ENCODE data around the gene TPD52L1. TPM values are rescaled to one million over a fixed set of nuclear protein-coding genes. Genes with fewer than 3 reads are reported as not detected.
A peak's percentile ranks its signal among the peaks of the same experiment; 100 is the strongest.
"Not testable (repeated sequence)": the region's sequence is repeated elsewhere in the genome, so short reads cannot be mapped to it uniquely, and the experiment has no call there.

TPD52L1 gene
- total and polyA plus RNA-seq, 2 experiments from 2014 or later: 171 to 182 TPM

DNA sequence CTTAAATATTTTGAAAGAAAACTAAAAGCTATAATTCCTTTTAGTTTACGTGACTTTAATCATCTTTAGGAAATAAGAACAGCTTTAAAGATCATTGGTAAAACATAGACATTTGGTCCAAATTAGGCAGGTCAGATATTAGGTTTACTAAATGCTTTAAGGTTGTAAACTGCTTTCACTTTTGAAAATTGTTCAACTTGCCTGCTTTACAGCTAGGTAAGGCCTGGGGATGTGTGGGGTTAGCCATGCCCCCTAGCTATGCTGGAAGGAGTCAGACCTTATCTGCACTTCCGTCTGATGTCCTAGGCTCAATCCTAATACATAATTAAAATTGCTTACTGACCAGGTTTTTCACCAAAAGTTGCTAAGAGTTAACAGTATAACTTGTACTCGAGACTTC lies 30.5 kb upstream of the TPD52L1 start:
- no peaks in the 10 kb centered on the region for H3K27me3 ChIP-seq
- no peaks in the 10 kb centered on the region for H3K36me3 ChIP-seq (replicated peaks; ENCODE audit: insufficient read depth, low read depth)
- no peak for DNase-seq (ENCODE audit: low spot score)
- H3K4me2 ChIP-seq: no peak overlapping the region
- 77% methylated on average over 3 of the region's 3 CpGs for WGBS (ENCODE audit: low lambda C conversion rate, missing lambda C conversion rate)
- no peak overlapping the region for H3K4me3 ChIP-seq
- H3K9me2 ChIP-seq (replicated peaks; ENCODE audit: insufficient read depth): no peaks in the 10 kb centered on the region
- no peaks in the 10 kb centered on the region for H3K9me3 ChIP-seq (ENCODE audit: low read depth)
- H3K79me2 ChIP-seq: no peaks in the 10 kb centered on the region
- H3K27ac ChIP-seq: no peak overlapping the region
- TF ChIP-seq EZH2 (IDR thresholded peaks at IDR 0.05; ENCODE audit: borderline replicate concordance) (no peak), EZH2phosphoT487 (IDR thresholded peaks at IDR 0.05; ENCODE audit: low read depth, severe bottlenecking, unreplicated experiment) (no peak), CTCF (IDR thresholded peaks at IDR 0.05; ENCODE audit: poor library complexity) (no peak)
- no peak overlapping the region for H2AFZ ChIP-seq
- H3K4me1 ChIP-seq (ENCODE audit: insufficient read depth): no peaks in the 10 kb centered on the region
- H4K20me1 ChIP-seq (ENCODE audit: insufficient read depth, poor library complexity, severe bottlenecking): no peaks in the 10 kb centered on the region

- H3K4me3 ChIP-seq: no peak overlapping the region
- H3K27me3 ChIP-seq: no peaks in the 10 kb centered on the region
- H3K4me1 ChIP-seq (ENCODE audit: insufficient read depth): no peaks in the 10 kb centered on the region
- no peaks in the 10 kb centered on the region for H4K20me1 ChIP-seq (ENCODE audit: insufficient read depth, poor library complexity, severe bottlenecking)
- WGBS (ENCODE audit: low lambda C conversion rate, missing lambda C conversion rate): 74% methylated on average over 8 of the region's 8 CpGs
- no peak overlapping the region for H2AFZ ChIP-seq
- DNase-seq (ENCODE audit: low spot score): no peak
- no peaks in the 10 kb centered on the region for H3K9me2 ChIP-seq (replicated peaks; ENCODE audit: insufficient read depth)
- H3K27ac ChIP-seq: no peak overlapping the region
- no peak overlapping the region for H3K4me2 ChIP-seq
- H3K79me2 ChIP-seq: no peaks in the 10 kb centered on the region
- H3K36me3 ChIP-seq (replicated peaks; ENCODE audit: insufficient read depth, low read depth): no peaks in the 10 kb centered on the region
- H3K9me3 ChIP-seq (ENCODE audit: low read depth): no peaks in the 10 kb centered on the region
- no peak for TF ChIP-seq CTCF (IDR thresholded peaks at IDR 0.05; ENCODE audit: poor library complexity)
- TF ChIP-seq EZH2phosphoT487 (IDR thresholded peaks at IDR 0.05; ENCODE audit: low read depth, severe bottlenecking, unreplicated experiment): no peak
- no peak for TF ChIP-seq EZH2 (IDR thresholded peaks at IDR 0.05; ENCODE audit: borderline replicate concordance)
Measured at GRCh38 chr6:125123468-125124048, 30.0 kb upstream of the TPD52L1 start.

DNA sequence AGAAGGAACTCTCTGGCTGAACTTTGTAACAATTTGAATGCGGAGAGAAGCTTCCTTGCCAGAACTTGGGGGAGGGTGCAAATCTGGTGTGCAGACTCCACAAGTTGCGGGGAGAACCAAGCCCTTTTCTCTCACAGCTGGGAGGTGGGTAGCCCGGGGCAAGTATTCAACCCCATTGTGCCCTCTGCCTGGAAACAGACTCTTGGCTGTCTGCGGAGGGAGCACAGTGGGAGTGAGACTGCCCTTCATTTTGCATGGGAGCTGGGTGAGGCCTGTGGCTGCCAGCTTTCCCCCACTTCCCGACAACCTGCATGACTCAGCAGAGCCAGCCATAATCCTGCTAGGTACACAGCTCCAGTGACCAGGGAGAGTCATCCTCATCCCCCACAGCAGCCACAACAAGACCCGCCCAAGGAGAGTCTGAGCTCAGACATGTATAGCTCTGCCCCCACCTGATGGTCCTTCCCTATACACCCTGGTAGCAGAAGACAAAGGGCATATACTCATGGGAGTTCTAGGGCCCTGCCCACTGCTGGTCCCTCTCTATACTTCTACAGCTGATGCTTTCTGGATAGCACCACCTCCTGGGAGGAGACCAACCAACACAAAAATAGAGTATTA lies 29.4 kb upstream of the TPD52L1 start:
- H3K27me3 ChIP-seq: no peaks in the 10 kb centered on the region
- H3K36me3 ChIP-seq (replicated peaks; ENCODE audit: insufficient read depth, low read depth): no peaks in the 10 kb centered on the region
- TF ChIP-seq EZH2phosphoT487 (IDR thresholded peaks at IDR 0.05; ENCODE audit: low read depth, severe bottlenecking, unreplicated experiment): no peak
- no peak for TF ChIP-seq EZH2 (IDR thresholded peaks at IDR 0.05; ENCODE audit: borderline replicate concordance)
- no peak for TF ChIP-seq CTCF (IDR thresholded peaks at IDR 0.05; ENCODE audit: poor library complexity)
- no peak overlapping the region for H3K27ac ChIP-seq
- peak; percentile 23 for DNase-seq (ENCODE audit: low spot score)
- no peaks in the 10 kb centered on the region for H3K9me3 ChIP-seq (ENCODE audit: low read depth)
- H3K4me1 ChIP-seq (ENCODE audit: insufficient read depth): no peaks in the 10 kb centered on the region
- no peak overlapping the region for H3K4me3 ChIP-seq
- H4K20me1 ChIP-seq (ENCODE audit: insufficient read depth, poor library complexity, severe bottlenecking): no peaks in the 10 kb centered on the region
- no peaks in the 10 kb centered on the region for H3K9me2 ChIP-seq (replicated peaks; ENCODE audit: insufficient read depth)
- no peaks in the 10 kb centered on the region for H3K79me2 ChIP-seq
- no peak overlapping the region for H2AFZ ChIP-seq
- no peak overlapping the region for H3K4me2 ChIP-seq
- whole genome bisulfite sequencing (ENCODE audit: low lambda C conversion rate, missing lambda C conversion rate): 85% methylated on average over 6 of the region's 6 CpGs

DNA sequence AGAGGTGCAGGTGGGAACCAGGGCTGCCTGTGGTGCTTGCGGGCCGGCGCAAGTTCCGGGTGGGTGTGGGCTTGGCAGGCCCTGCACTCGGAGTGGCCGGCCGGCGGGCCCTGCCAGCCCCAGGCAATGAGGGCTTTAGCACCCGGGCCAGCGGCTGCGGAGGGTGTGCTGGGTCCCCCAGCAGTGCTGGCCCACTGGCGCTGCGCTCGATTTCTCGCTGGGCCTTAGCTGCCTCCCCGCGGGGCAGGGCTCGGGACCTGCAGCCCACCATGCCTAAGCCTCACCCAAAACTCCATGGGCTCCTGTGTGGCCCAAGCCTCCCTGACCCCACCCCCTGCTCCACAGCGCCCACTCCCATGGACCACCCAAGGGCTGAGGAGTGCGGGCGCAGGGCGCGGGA lies 27.7 kb upstream of the TPD52L1 start:
- H3K36me3 ChIP-seq (replicated peaks; ENCODE audit: insufficient read depth, low read depth); H3K4me2 ChIP-seq; H2AFZ ChIP-seq; DNase-seq (ENCODE audit: low spot score); H3K4me1 ChIP-seq (ENCODE audit: insufficient read depth); H3K4me3 ChIP-seq; H3K9me2 ChIP-seq (replicated peaks; ENCODE audit: insufficient read depth); H3K9me3 ChIP-seq (ENCODE audit: low read depth); H3K79me2 ChIP-seq; H3K27me3 ChIP-seq; H3K27ac ChIP-seq; H4K20me1 ChIP-seq (ENCODE audit: insufficient read depth, poor library complexity, severe bottlenecking): not testable (repeated sequence)
- 97% methylated on average over 22 of the region's 23 CpGs for WGBS (ENCODE audit: low lambda C conversion rate, missing lambda C conversion rate)

Measured in hepatocyte (in vitro differentiated cells).